CD1c-positive myeloid dendritic cell (primary cell): ENCODE results near the gene SMIM41.
"Not testable (repeated sequence)": the region's sequence is repeated elsewhere in the genome, so short reads cannot be mapped to it uniquely, and the experiment has no call there.

Source experiments
- DNase-seq: peaks from one replicate; pipeline ENCODE4 v3.0.0-alpha.2; 2016; ENCODE audit errors: extremely low spot score

The SMIM41 gene

GRCh38 chr12:52085682-52086180, 6.2 kb downstream of the SMIM41 start:
- DNase-seq, result no peak

DNA sequence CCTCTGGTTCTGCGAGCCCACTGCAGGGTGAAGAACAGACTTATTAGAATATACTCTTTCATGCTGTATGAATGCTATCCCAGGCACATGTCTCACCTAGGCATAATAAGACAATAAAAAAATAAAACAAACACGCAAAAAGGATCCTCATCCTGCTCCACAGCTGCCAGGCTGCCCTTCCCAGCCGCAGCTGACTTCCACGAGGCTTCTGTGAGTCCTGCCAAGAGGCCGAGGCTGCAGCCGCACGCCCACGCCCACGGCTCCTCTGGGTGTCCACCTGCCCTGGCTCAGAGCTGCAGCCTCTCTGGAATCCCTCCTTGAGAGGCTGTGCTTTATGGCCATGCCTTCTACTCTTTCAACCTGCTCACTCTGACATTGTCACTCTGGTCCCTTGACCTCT, 6.9 kb downstream of the SMIM41 start:
- DNase-seq, result no peak

GRCh38 chr12:52086944-52087835, 7.7 kb downstream of the SMIM41 start:
- peak; percentile 17 for DNase-seq

DNA sequence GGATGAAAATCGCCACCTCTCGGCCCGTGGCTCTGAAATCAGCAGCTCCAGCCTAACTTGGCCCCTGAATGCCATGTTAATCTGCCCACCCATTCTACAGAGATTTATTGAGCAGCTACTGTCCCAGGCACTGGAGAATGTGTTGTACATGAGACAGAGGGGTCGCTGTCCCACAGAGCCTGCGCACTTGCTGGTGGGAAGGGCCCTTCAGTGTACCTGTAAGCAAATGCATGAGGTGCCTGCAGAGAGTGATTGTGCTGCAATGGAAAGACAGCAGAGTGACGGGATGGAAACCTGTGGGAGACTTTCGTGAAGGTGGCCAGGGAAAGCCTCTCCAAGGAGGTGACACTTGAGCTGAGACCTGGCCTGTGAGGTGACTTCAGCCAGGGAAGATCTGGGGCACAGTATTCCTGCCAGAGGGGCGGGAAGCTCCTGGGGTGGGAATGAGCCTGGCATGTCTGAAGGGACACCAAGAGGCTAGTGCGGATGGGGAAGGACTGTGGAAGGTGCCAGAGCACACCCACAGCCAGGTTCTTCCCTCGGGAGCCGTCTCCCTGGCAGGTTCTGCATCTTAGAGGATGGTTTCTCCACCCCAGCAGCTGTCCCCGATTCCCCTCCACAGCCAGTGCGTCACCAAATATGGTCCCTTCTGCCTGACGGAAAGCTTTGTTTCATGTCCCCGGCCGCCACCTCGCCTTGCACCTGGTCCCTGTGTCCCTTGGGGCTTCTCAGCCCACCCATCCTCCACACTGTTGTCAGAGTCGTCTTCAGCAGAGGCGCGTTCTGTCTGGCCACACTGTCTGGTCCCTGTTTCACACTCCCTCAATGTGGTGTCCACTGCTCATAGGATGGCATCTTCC, 8.7 kb downstream of the SMIM41 start:
- DNase-seq, result no peak

DNA sequence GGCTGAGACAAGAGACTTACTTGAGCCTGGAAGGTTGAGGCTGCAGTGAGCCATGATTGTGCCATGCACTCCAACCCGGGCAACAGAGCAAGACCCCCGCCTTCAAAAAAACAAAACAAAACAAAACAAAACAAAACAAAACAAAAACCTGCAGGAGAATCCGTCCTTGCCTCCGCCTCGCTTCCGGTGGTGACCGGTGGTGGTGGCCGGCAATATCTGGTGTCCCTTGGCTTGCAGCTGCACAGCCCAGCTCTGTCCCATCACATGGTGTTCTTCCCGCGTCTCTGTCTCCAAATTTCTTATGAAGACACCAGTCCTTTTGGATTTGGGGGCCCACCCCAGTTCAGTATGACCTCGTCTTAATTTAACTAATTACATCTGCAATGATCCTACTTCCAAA, 10.0 kb downstream of the SMIM41 start:
- DNase-seq, result no peak

DNA sequence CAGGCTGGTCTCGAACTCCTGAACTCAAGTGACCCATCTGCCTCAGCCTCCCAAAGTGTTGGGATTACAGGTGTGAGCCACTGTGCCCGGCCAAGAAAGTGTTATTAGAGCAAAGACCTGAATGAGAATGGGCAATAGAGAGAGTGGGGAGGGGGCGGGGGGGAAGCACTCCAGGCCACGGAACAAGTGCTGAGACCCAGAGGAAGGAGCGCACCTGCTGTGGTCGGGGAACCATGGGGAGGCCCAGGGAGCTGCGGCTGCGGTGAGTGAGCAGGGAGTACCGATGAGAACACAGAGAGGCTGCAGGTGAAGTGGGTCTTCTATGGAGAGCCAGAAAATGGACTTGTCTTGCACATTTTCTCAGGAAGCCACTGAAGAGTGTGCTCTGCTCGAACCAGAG, 10.8 kb downstream of the SMIM41 start:
- no peak for DNase-seq

DNA sequence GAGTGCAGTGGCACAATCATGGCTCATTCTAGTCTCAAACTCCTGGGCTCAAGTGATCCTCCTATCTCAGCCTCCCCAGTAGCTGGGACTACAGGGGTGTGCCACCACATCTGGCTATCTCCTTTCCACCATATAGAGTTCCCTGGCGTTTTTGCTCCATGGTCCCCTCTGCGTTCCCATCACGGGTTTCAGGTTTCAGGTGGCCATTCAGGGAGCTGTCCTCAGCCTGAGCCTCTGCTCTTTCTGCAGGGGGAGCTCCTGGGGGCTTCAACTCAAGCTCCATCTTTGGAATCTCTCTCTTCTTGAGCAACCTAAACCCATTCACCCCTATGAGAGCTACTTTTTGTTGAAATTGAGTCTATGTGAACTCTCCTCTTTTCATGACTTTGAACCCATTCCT, 11.6 kb downstream of the SMIM41 start:
- no peak for DNase-seq

DNA sequence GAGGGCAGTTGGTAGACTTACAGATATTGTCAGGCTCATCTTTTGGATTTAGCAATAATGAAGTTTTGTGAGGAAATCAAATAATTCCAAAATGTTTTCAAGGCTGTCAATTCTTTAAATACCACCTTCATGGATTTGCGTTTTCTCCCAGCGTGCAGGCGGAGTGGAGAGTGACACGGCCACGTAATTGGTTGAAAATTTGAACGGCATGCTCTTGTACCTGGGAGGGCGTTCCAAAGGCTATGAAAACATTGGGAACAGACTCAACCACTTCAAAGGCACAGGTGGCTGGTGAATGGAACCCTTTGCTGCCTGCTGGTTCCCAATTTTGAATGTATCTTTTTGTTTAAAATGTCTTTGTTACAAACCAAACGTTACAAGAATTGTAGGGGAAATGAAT, 12.4 kb downstream of the SMIM41 start:
- no peak for DNase-seq

DNA sequence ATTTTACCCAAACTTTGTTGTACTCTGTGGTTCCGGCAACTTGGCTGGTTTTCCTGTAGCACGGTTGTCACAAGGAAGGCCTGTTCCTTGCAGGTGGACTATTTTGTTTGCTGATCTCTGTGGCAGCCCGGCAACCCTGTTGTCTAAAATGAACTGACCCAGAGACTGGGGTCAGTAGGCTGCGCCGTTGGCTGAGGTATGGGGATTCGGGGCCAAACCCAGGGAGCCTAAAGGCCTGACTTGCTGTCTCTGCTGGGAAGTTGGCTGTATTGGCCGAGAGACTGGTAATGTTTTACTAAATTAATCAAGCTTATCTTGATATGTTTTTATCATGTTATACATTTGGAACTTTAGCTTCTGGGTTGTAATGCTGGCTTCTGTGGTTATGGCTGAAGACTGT, 13.8 kb downstream of the SMIM41 start:
- no peak for DNase-seq

DNA sequence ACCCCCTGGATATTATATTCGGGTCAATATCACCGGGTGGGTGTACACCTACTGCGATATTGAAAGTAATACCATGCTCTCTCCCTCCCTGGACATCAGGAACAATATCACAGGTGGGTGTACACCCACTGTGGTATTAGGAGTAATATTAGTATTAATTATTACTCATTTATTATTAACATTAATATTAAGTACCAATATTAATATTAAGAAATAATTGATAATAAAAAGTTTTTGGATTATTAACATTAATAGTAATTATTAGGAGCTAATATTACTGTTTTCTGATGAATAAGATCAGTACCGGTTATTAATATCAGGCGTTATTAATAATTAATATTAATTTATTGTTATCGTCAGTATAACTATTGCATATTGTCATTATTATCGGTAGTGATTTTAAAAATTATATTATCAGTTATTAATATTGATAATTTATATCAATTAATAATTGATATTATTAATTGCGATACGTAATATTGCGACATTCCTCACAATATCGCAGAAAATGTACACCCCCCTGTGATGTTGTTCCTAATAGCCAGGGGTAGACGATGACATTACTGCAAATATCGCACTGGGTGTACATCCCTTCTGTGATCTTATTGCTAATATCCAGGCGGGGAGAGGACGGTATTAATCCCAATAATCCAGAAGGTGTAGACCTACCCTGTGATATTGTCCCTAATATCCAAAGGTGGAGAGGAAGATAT, 17.0 kb downstream of the SMIM41 start:
- no peak for DNase-seq

- no peak for DNase-seq
Measured at GRCh38 chr12:52097045-52097666, 17.7 kb downstream of the SMIM41 start.

- DNase-seq, result not testable (repeated sequence)
Measured at GRCh38 chr12:52104431-52105089, 25.1 kb downstream of the SMIM41 start.

DNA sequence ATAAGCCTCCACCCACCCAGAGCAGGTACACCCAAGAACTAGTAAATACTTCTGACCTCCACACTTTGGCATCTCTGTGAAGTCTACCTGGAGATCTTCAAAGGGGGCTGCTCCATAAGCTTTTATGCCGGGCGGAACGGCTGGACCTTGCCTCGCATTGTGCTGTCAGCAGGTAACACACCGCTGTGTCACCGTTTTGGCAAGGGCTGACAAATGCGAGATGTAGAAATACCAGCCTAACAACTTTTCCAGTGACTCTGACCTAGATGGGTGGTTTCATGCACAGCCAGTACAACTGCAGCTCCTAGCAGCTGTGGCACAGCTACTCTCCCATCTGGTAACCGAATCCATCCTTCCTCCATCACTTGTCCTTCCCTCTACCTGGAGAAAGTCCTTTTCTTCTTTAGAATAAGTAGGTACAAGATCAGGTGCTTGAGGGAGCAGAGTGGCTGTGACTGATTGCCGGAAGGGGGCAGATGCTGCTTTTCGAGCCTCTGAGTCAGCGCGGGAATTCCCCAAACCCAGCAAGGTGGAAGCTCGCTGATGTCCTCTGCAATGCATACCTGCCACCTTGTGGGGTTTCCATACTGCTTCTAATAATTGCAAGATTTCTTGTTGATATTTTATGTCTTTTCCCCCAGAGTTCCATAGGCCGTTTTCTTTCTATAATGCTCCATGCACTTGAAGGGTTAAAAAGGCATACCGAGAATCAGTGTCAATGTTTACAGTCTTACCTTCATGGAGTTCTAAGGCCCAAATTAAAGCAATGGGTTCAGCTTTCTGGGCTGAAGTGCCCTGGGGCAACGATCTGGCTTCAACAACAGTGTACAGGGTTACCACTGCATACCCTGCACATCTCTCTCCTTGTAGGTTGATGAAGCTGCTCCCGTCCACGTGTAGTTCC, 37.0 kb downstream of the SMIM41 start:
- DNase-seq, result not testable (repeated sequence)

- DNase-seq, result not testable (repeated sequence)
Measured at GRCh38 chr12:52117806-52118475, 38.4 kb downstream of the SMIM41 start.

DNA sequence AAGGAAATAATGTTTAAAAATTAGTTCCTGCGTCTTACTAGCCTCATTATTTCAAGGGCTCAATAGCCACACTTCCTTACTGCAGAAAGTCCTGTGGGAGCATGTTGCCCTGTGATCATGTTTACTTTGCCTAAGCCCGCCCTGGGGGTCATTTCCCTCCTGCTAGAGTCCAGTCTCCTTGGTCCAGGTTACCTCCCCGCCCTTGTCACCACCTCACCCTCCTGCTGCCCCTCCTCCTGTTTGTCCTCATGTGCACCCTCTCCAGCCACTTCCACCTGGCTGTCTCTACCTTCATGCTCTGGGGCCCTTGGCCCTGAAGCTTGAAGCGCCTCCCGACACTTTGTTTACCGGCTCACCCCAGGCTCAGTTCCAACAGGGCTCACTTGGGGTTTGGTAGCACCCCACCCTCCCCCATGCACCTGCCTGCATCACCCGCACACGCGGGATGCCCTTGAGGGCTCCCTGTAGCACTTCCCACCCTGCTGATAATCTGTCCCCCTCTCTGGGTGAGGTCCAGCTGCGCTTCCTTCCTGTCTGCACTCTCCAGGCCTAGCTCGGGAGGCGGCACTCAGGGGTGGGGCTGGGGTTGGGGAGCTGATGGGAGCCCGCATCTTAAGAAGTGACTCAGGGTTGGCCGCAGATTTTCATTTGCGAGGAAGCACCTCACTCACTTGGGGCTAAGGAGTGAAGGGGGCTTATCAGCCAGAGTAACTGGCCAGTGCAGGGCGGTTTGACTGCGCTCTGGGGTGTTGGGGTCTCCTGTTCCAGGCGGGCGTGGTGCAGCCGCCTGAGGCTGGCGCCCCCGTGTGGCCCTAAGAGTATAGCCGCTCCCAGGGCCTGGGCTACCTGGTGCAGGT, 40.1 kb downstream of the SMIM41 start:
- DNase-seq, result peak; percentile 46

DNA sequence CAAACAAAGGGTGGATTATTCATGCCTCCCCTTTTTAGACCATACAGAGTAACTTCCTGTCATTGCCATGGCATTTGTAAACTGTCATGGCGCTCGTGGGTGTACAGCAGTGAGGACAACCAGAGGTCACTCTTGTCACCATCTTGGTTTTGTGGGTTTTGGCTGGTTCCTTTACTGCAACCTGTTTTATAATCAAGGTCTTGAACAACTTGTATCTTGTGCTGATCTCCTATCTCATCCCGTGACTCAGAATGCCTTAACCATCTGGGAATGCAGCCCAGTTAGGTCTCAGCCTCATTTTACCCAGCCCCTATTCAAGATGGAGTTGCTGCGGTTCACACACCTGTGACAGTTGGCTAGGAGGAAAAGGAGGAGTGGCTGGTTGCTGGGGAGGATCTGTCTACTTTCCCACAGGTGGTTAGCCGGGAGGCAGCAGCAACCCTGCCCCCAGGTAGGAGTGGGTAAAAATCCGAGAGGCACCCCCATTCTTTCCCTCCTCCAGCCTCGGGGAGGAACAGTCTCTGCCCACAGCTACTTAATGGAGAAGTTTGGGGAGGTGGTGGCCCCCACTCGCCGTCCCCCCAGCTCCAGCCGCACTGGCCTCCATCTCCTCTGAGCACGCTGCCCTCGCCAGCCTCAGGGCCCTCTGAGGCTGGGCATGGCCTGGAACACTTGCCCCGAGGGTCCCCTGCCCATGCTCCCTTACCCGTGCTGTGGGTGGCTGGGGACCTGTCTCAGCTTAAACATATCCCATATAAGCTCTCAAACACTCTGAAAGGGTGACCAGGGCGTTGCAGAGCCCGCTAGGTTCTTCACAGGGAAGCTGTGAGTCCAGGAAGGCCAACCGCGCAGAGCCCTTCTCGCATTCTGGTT, 41.7 kb downstream of the SMIM41 start:
- DNase-seq, result peak; percentile 65

DNA sequence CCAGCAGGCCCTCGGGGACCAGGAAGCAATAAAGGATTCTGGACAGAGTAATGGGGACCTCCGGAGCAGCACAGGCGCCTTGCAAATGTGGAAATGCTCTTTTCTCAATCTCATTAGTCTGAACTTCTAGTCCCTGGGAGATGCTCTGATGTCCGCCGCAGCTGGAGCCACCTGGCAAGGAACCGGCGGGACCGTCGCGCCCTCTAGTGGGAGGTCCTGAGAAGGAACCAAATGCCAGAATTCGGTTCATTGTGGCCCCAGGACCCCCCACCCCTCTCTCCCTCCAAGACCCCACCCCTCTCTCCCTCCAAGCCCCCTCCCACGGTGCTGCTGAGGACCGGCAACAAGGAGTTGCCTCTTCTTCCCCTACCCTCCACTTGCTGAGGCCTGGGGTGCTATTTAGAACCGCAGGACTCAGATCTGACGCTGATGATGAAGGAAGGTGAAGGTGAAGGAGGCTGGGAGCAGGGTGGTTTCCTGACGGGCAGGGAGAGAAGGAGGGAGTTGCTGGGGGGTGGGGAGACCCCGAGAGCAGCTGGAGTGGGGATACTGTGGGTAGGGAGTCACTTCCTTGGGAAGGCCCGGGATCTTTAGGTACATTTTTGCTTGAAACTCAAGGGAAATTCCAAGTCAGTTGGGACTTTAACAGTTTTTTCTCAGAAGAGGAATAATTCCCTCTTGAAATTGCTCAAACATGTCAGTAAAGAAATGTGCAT, 42.5 kb downstream of the SMIM41 start:
- DNase-seq, result peak; percentile 66
